ENCODE data around the gene ISG20L2.

DNA sequence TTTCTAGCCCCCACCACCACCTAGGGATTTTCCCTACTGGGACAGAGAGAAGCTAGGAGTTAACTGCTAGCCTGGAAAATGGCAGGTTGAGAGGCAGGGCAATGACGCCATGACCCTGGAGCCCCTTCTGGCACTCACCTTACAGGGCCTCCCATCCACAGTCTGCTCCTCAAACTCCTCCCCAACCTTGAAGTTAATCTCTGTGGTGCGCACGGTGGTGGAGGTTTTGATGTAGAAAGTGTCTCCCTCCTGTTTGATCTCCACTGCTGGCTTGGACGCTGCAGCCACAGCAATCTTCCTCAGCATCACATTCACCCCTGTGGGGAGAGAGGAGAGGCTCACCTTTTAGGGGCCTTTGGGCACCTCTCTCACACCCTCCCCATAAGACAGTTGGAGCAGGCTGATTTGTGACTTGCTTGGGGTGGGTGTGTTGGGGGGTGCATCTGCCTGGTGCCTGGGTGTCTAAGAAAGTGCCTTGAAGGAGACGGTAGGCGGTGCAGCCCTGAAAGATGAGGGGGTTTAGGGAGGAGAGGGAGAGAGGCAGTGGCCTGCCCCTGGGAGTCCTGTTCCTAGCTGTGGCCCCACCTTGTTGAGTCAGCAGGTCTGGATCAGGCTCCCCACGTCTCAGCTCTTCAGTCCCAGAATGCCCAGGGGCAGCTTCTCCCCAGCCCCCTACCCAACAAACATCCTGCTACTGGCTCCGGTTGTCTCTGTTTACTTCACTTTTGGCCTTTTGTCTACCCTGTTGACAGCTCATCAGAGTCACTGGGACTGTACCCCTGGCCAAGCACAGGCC, 27.6 kb downstream of the ISG20L2 start:
- TF ChIP-seq, protein P1, sequence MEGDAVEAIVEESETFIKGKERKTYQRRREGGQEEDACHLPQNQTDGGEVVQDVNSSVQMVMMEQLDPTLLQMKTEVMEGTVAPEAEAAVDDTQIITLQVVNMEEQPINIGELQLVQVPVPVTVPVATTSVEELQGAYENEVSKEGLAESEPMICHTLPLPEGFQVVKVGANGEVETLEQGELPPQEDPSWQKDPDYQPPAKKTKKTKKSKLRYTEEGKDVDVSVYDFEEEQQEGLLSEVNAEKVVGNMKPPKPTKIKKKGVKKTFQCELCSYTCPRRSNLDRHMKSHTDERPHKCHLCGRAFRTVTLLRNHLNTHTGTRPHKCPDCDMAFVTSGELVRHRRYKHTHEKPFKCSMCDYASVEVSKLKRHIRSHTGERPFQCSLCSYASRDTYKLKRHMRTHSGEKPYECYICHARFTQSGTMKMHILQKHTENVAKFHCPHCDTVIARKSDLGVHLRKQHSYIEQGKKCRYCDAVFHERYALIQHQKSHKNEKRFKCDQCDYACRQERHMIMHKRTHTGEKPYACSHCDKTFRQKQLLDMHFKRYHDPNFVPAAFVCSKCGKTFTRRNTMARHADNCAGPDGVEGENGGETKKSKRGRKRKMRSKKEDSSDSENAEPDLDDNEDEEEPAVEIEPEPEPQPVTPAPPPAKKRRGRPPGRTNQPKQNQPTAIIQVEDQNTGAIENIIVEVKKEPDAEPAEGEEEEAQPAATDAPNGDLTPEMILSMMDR (IDR thresholded peaks at IDR 0.05; ENCODE audit: low read depth, low read length) = no peak
- no peak for TF ChIP-seq POLR2A (IDR thresholded peaks at IDR 0.05; ENCODE audit: extremely low read depth, insufficient read length)
- TF ChIP-seq MYC (IDR thresholded peaks at IDR 0.05; ENCODE audit: low read depth, low read length) = no peak
